Measurements from ENCODE around the gene IL3. TPM values are rescaled to one million over a fixed set of nuclear protein-coding genes. Genes with fewer than 3 reads are reported as not detected.
A peak's percentile ranks its signal among the peaks of the same experiment; 100 is the strongest.

The IL3 gene, protein sequence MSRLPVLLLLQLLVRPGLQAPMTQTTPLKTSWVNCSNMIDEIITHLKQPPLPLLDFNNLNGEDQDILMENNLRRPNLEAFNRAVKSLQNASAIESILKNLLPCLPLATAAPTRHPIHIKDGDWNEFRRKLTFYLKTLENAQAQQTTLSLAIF
- total RNA-seq (2014; rRNA removed; shearing (Covaris generic); ENCODE audit: low replicate concordance), result not detected in 2 replicates

DNA sequence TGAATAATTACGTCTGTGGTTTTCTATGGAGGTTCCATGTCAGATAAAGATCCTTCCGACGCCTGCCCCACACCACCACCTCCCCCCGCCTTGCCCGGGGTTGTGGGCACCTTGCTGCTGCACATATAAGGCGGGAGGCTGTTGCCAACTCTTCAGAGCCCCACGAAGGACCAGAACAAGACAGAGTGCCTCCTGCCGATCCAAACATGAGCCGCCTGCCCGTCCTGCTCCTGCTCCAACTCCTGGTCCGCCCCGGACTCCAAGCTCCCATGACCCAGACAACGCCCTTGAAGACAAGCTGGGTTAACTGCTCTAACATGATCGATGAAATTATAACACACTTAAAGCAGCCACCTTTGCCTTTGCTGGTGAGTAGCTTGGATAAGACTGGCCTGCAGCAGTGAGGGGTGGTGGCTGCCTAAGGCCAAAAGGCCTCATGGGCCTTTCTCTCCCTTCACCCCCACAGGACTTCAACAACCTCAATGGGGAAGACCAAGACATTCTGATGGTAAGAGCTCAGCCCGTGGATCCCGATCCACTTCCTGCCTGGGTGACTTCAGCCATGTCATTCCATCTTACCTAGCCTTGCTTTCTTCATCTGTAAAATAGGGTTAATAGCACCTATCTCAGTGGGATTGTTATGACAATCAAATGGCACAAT, at the start of gene IL3:
IL3 (plus strand) TSS at position 155 of the 661 bp plus-strand sequence; CDS start at position 207, 52 bp downstream.
- Histone ChIP-seq H3K4me3 (no peak within 1 kb of the TSS), H3K9me3 (no peaks in the 10 kb centered on the region), H3K36me3 (no peaks in the 10 kb centered on the region), H3K27me3 (no peaks in the 10 kb centered on the region)
- DNase-seq, result no peak

DNA sequence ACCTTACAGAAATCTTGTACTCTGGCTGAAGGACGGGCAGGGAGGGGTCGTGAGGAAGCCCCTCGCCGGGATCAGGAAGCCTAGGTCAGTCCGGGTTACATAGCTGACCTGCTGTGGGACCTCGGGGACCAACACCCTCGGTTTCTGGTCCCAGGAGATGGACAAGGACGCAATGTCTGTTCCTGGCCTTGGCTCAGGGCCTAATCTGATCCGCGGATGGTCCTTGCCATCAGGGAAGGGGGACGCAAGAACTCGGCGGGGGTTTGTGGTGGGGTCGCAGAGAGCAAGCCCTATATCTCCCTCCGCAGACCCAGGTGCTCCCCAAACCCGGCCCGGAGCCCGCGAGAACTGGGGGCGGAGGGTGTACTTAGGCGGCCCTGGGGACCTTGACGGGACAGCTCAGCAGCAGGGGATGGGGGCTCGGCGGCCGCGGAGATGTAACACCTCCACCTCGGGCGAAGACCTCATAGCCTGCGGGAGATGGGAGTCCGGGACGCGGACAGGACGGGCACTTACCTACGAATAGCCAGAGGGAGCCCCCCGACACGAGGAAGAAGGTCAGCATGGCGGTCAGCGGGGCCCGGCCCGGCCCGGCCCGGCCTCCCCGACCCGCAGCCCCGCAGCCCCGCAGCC, 49.4 kb upstream of the IL3 start:
- H3K4me3 ChIP-seq, result peak overlapping the region; percentile 48
- no peaks in the 10 kb centered on the region for H3K36me3 ChIP-seq
- no peak for DNase-seq
- H3K27me3 ChIP-seq, result peaks cover 16% of the 10 kb centered on the region
- no peaks in the 10 kb centered on the region for H3K9me3 ChIP-seq

DNA sequence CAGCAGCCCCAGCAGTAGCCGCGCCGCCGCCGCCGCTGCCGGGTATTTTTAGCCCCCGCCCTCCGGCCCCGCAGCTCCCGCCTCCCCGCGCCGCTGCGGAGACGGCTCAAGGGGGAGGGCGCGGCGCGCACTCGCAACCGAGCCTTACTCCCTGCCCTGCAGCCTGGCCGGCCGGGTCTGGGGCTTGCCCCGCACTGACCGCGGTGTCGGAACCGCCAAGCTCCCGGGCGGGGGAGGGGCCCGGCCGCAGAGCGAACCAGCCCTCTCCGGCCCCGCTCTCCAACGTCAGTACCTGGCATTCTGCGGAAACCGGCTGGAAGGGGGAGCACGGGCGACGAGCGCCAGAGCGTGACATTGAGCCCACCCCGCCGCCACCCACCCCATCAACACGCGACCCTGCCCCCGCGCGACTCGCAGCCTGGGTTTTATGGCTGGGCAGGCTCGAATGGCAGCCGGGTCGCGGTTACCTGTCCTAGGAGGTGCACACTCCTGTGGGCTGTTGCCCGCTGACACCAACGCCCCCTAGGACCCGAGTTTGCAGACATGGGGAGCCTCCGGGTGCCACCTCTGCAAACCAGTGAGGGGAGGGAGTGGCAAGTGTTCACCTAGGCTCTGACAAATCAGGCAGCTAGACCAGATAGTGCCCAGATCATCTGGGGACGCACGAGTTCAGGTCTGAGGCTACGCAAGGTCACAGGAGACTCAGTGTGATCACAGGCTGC, 48.7 kb upstream of the IL3 start, which contains the start of gene ACSL6:
ACSL6 (minus strand) TSS at position 37 of the 722 bp plus-strand sequence. CDS start 105 bp downstream, outside the sequence.
- Histone ChIP-seq H3K27me3 (peaks cover 21% of the 10 kb centered on the region), H3K9me3 (no peaks in the 10 kb centered on the region), H3K4me3 (peak within 1 kb of the TSS; percentile 48), H3K36me3 (no peaks in the 10 kb centered on the region)
- peak; percentile 39 for DNase-seq

DNA sequence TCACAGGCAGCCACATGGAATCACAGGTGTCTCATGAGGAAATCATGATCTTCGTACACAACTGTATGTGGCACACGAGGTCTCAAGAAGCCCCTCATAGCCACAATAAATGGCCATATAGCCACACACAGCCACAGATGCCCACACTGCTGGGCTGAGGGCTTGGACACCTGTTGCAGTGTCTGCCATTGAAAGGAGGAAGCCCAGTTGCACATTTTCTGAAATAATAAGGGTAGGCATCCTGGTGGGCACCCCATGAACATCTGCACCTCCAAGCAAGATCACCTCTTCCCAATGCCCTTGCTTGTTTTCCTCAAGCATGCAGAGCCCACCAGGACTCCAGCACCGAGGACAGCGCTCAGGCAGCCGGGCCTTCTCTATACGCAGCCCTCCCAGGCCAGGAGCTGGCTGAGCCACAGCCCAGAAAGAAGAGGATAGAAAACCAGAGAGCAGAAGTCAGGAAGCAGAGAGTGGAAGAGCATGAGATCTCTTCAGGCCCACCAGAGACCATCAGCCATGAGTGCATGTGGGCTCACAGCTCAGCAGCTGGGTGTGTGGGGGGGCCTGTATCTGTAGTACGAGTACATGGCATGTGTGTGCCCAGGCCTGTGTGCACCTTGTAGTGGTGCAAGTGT, 48.0 kb upstream of the IL3 start:
- H3K9me3 ChIP-seq, result no peaks in the 10 kb centered on the region
- peak; percentile 54 for DNase-seq
- peaks cover 21% of the 10 kb centered on the region for H3K27me3 ChIP-seq

DNA sequence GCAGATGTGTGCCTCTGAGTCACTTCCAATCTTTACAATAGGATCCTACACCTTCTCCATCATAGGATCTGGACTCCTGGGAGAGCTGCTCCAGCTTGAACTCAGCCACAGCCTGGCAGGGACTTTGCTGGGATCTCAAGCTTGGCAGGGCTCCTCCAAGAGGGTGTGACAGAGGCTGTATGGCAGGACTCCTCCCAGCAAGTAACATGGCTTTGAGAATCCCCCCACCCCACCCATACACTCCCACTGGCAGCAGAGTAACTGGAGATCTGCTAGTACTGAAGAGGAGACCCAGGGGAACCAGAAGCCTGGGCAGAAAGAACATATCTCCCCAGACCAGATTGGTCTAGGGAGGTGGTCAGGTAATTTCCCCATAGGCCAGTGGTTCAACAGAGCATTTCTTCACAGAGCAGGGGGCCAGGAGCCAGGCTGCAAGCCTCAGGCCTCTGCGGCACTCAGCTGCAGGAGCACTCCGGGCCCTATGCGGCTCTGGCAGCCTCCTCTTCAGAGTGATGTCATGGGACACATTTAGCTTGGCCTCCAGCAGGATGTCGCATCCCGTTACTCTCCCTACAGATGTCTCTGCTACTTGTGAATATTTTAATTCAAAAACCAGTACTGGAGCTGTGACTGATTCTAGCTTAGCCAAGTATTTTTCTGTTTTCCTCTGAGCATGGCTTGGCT, 47.3 kb upstream of the IL3 start:
- Histone ChIP-seq H3K9me3 (no peaks in the 10 kb centered on the region), H3K36me3 (no peaks in the 10 kb centered on the region), H3K27me3 (peaks cover 27% of the 10 kb centered on the region), H3K4me3 (no peak overlapping the region)
- DNase-seq, result no peak

More for the DNA sequence above, 48.0 kb upstream of the IL3 start:
- no peak overlapping the region for H3K4me3 ChIP-seq
- no peaks in the 10 kb centered on the region for H3K36me3 ChIP-seq

DNA sequence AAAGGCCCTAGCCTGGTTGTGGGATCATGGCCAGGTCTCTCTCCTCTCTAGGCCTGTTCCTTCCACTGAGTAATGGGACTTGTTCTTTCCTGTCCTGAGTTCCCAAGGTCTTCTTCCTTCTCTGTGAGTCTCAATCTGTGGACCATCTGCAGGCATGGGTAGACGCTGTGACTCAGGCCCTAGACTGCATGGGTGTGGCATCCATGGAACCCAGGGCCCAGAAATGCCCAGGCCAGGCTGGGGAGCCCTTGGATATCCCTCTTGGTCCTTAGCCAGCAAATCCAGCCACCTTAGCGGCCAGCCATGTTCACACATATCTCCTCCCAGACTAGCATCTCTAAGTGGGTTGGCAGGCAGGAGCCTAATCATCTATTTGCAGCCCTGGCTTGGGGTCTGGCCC, 46.7 kb upstream of the IL3 start:
- Histone ChIP-seq H3K27me3 (peaks cover 32% of the 10 kb centered on the region), H3K4me3 (no peak overlapping the region), H3K9me3 (no peaks in the 10 kb centered on the region), H3K36me3 (no peaks in the 10 kb centered on the region)
- DNase-seq, result no peak

DNA sequence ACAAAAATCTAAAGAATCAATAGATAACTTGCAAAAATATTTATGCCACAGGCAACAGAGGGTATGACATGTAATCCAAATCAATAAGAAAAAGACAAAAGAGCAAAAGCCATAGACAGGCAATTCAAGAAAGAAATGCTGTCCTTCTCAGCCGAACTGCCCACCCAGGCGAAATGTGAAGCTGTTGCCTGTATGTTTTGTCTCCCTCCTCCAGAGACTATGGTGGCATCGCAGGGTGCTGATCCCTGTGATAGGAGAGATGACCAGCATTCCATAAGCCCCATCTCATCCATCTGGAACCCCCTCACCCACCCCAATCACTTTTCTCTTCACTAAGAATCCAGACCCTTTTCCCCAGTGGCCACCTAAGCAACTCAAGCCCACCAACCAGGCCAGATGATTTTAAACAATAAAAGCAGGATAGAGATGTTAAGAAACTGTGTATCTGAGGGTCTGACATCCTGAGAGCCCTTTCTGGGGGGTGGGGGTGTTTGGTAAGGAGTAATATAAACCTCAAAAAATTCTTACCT, 43.7 kb upstream of the IL3 start:
- H3K27me3 ChIP-seq, result peaks cover 34% of the 10 kb centered on the region

DNA sequence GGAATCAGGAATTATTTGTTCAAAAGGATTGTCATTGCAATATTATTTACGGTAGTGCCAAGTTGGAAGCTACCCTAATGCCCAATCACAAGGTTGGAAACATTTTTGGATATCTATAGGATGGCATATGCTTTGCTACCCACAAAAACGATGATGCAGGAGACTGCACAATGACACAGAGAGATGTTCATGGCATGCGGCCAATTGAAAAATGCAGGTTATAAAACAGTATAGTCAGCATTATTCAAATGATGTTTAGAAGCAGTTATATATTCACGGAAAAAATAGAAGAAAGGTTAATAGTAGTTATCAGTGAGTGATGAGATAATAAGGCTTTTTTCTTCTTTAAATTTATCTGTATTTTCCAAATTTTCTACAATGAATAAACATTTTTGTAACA, 43.1 kb upstream of the IL3 start:
- Histone ChIP-seq H3K4me3 (no peak overlapping the region), H3K36me3 (no peaks in the 10 kb centered on the region), H3K9me3 (no peaks in the 10 kb centered on the region), H3K27me3 (peaks cover 31% of the 10 kb centered on the region)
- no peak for DNase-seq

More for the DNA sequence above, 43.7 kb upstream of the IL3 start:
- Histone ChIP-seq H3K4me3 (no peak overlapping the region), H3K9me3 (no peaks in the 10 kb centered on the region), H3K36me3 (no peaks in the 10 kb centered on the region)
- no peak for DNase-seq

DNA sequence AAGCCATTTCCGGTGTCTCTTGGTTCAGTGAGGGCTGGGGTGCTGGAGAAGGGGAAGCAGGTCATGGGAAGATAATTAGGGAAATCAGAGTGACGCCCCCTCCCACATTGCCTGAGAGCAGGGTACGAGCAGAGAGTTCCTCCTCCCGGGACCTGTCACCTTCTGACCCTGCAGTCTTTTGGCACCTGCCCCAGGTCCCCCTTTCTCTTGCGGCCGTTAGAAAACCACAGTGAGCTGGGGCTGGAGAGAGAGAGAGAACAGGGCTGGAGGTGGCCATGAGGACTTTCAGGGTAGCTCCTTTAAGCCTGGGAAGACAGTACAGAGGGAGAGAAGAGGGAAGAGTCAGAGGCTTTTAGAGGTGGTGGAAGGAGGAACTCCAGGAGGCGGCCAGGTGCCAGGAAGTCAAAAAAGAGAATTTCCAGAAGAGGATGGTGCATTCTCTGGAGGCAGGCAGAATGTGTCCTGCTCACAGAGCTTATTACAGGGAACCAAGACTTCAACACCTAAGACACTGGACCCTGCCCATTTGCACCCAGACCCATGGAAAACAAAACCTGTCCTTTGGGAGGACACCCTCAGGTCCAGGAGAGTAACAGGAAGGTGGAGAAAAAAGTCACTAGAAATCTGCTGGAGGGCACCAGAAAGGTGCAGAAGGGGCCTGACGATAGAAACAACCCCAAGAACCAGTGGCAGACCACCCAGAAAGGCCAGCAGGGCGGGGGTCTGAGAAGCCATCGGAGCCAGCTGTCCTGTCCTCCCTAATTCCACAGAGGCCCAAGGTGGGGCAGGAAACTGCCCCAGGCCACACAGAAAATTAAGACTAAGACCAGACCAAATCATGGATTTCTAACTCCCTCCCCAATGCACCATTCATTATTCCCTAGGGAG, 42.5 kb upstream of the IL3 start:
- H3K36me3 ChIP-seq, result no peaks in the 10 kb centered on the region
- DNase-seq, result no peak
- H3K27me3 ChIP-seq, result peaks cover 31% of the 10 kb centered on the region
- H3K4me3 ChIP-seq, result no peak overlapping the region
- H3K9me3 ChIP-seq, result no peaks in the 10 kb centered on the region

DNA sequence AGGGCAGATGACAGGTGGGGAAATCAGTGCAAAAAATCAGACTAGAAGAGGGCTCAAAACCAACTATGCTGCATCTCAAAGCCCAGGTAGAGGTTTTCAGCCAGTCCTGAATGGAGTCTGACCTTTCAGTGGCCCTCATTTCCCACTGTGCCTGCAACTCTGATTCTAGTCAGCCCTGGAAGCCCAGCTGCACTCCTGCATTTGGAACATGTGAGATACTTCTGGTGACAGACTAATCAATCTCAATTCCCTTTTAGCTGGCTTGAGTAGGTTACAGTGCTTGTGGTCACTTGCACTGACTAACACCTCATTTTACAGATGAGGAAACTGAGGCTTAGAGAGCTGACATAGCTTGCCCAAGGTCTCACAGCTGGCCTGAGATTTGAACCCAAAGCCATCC, 41.1 kb upstream of the IL3 start:
- H3K9me3 ChIP-seq, result no peaks in the 10 kb centered on the region

DNA sequence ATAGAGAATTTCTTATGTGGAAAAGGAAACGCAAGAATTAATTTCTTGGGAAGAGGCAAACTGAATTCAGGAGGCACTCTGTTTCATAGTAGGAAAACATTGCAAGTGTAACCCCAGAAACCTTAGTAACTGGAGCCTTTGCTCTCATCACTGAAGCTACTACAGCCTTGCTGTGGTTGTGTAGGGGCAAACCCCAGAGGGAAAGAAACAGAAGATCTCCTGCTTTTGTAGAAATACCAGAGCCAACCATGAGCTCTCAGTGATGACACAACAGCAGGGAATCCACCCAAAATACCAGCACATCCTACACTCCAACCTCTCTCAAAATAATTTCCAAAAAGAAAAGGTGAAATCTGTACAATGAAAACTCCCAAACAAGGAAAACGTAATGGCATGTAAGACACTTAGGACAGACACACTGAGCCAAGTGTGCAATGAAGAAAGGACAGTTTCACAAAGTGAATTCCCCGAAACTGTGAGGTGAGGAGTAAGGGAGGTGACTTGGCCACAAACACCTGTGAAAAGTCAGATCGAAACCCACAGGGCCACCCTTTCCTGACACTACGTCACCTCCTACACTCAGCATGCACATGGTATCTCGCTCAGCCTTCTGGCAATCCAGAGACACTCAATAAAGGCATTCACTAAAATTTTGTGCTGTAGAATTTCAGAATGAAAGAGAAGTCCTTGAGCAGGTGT, 40.4 kb upstream of the IL3 start:
- Histone ChIP-seq H3K4me3 (no peak overlapping the region), H3K36me3 (no peaks in the 10 kb centered on the region), H3K9me3 (no peaks in the 10 kb centered on the region), H3K27me3 (peaks cover 31% of the 10 kb centered on the region)
- no peak for DNase-seq

More for the DNA sequence above, 41.1 kb upstream of the IL3 start:
- Histone ChIP-seq H3K36me3 (no peaks in the 10 kb centered on the region), H3K4me3 (no peak overlapping the region), H3K27me3 (peaks cover 31% of the 10 kb centered on the region)
- no peak for DNase-seq

DNA sequence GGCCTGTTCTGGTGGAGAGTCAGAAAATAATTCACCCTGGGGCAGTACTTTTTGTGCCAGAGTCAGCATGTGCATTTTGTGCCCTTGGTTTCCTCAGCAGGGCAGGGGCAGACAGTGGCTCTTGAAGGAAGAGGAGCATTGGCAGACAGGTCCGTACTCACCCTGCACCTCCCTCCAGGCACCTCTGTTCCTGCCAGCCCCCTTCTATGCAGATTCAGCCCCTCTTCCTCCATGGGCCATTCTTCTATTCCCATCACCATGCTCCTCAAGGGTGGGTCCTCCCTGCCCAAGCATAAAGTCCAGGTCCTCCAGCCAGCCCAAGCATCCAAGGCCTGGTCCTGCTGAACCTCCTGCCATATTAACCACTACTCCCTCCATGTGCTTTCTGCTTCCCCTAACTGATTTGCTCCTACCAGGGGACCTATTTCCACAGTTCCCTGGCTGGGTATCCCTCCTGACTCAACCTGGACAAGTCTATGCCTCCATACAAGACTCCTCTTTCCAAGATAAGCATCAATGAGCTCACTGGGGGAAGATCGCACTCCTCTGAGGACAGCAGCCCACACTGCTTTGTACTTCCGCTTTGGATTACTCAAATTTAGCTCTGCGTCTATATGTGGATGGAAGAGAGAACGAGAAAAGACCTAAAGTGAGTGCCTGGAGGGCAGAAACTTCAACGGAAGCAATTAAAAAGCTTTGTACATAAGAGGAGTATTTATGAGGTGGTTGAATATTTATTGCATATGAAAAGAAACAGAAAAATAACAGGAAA, 39.7 kb upstream of the IL3 start:
- no peak overlapping the region for H3K4me3 ChIP-seq
- no peaks in the 10 kb centered on the region for H3K9me3 ChIP-seq
- DNase-seq, result no peak
- H3K27me3 ChIP-seq, result peaks cover 27% of the 10 kb centered on the region
- H3K36me3 ChIP-seq, result no peaks in the 10 kb centered on the region

DNA sequence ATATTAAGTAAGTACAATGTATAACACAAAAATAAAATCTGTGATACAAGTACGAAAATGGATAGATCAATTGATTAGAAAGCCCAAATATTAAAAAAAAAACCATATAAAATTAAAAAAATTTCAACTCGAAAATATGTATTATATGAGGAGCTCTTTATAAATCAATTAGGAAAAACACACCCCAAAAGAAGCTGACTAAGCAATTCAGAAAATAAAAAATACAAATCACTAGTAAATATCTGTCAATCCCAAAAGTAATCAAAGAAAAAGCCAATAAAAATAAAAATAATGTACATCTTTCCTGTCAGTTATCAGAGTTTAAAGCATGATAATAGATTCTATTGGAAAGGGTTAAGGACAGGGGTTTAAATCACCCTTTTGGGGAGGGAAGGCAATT, 38.8 kb upstream of the IL3 start:
- Histone ChIP-seq H3K9me3 (no peaks in the 10 kb centered on the region), H3K27me3 (peaks cover 19% of the 10 kb centered on the region), H3K36me3 (no peaks in the 10 kb centered on the region), H3K4me3 (no peak overlapping the region)
- DNase-seq, result no peak

DNA sequence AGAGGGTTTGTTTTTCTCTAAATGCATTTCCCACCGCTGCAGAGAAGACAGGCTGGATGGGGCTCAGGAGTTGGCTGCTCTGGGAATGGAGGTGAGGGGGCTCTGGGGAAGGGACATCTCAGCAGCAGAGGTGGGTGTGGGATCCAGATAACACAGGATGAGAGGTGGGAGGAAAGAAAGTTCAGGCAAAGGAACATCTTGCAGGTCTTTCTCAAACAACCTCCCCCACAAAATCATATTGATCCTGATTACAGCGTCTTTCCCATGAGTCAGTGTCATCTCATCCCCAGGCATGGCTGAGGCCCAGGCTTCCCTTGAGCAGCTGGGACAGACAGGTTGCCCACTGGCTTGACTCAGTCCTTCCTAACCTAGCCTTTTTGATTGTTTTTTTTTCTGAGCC, 37.7 kb upstream of the IL3 start:
- peak; percentile 68 for DNase-seq
- Histone ChIP-seq H3K4me3 (no peak overlapping the region), H3K36me3 (no peaks in the 10 kb centered on the region), H3K27me3 (peaks cover 17% of the 10 kb centered on the region), H3K9me3 (no peaks in the 10 kb centered on the region)
